Effector memory CD4-positive, alpha-beta T cell (primary cell): ENCODE measurements around the gene RASGRF1.

Source experiments
- DNase-seq, 3 donors: peaks; one replicate each; pipeline ENCODE4 v3.0.0-alpha.2; 2020
- H3K27ac ChIP-seq: 2 replicates; pipeline ENCODE4 v1.7.0; 2013; ENCODE audit warnings: mild to moderate bottlenecking, low read length, moderate library complexity; ENCODE audit not compliant: insufficient read depth, poor library complexity, severe bottlenecking
- H3K27me3 ChIP-seq: replicated peaks from 2 replicates; pipeline ENCODE4 v1.7.0; 2013; ENCODE audit warnings: mild to moderate bottlenecking, low read length; ENCODE audit not compliant: insufficient read depth, control insufficient read depth, poor library complexity, severe bottlenecking
- H3K36me3 ChIP-seq: 2 replicates; pipeline ENCODE4 v1.7.0; 2013; ENCODE audit warnings: mild to moderate bottlenecking, low read length, moderate library complexity; ENCODE audit not compliant: control insufficient read depth, insufficient read depth
- H3K4me1 ChIP-seq: 2 replicates; pipeline ENCODE4 v1.7.0; 2013; ENCODE audit warnings: low read length, mild to moderate bottlenecking; ENCODE audit not compliant: control insufficient read depth, insufficient read depth, poor library complexity, severe bottlenecking
- H3K4me3 ChIP-seq: 2 replicates; pipeline ENCODE4 v1.7.0; 2013; ENCODE audit warnings: low read length, low read depth, mild to moderate bottlenecking; ENCODE audit not compliant: insufficient read depth, poor library complexity, severe bottlenecking
- H3K9me3 ChIP-seq: 2 replicates; pipeline ENCODE4 v1.7.0; 2013; ENCODE audit warnings: mild to moderate bottlenecking, low read length, moderate library complexity; ENCODE audit not compliant: control insufficient read depth

RASGRF1 gene

GRCh38 chr15:79099692-79100091, 9.1 kb upstream of the RASGRF1 start:
- no peak for DNase-seq
- Histone ChIP-seq H3K27me3 (no peaks in the 10 kb centered on the region), H3K36me3 (no peaks in the 10 kb centered on the region)

DNA sequence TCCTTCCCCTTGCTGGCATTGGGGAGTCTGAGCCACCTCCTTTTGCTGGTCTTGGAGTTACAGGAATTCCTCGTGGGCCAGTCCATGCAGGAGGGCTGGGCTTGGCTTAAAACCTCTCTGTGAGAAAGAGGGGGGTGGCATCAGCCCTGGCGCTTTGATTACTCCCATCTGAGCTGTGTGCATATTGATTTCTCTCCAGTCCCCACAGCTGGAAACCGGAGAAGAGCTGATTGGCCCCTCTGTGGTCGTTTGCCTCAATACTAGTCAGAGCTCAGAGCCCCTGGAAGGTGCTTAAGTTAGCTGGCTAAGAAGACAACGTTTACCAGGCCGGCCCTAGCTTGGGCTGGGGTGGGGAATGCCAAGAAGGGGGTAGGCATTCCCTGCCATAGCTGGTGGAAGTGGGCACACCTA, 4.0 kb upstream of the RASGRF1 start:
- Histone ChIP-seq H3K36me3 (no peaks in the 10 kb centered on the region), H3K9me3 (no peaks in the 10 kb centered on the region), H3K27me3 (peaks cover 4% of the 10 kb centered on the region), H3K4me1 (peaks cover 6% of the 10 kb centered on the region), H3K27ac (no peak overlapping the region), H3K4me3 (no peak overlapping the region)
- DNase-seq = no peak

More at GRCh38 chr15:79099692-79100091, 9.1 kb upstream of the RASGRF1 start:
- Histone ChIP-seq H3K27ac (no peak overlapping the region), H3K9me3 (no peaks in the 10 kb centered on the region), H3K4me1 (no peaks in the 10 kb centered on the region), H3K4me3 (no peak overlapping the region)

DNA sequence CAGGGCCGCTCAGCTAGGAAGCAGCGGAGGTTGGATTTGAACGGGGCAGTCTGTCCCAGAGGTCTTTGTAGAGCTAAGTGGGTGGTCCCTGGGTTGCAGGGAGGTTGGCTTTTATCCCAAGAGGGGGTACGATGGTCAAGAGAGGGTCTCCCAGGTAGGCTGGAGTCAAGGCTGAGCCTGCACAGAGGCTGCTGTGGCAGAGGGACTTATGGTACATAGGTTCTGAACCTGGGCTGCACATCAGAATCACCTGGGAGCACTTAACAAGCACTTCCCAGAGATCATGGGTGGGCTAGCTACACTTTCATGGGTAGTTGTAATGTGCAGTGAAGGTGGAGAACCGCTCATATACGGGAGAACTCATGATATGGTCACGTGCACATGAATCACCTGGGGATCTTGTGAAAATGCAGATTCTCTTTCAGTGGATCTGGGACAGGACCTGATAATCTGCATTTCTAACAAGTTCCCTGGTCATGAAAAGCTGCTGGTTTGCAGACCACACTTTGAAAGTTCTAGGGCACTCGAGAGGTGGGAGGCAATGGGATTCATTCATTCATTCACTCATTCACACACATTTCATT, 2.9 kb upstream of the RASGRF1 start:
- Histone ChIP-seq H3K27ac (no peak overlapping the region), H3K4me1 (peaks cover 6% of the 10 kb centered on the region), H3K27me3 (peaks cover 5% of the 10 kb centered on the region), H3K36me3 (no peaks in the 10 kb centered on the region), H3K9me3 (no peaks in the 10 kb centered on the region), H3K4me3 (no peak overlapping the region)
- DNase-seq = no peak

DNA sequence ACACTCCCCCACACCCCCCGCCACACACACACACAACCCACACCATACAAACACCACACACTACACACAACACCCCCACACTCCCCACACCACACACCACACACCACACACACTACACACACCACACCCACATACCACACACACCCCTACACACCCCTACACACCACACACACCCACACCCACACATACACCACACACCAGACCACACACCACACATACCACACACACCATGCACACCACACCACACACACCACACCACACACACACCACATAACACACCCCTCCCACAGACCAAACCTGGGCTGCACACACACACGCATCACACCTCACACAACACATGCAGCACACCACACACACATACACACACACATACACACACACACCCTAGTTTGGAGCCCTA, 1.8 kb upstream of the RASGRF1 start:
- no peaks in the 10 kb centered on the region for H3K9me3 ChIP-seq
- H3K4me3 ChIP-seq = no peak overlapping the region
- H3K27ac ChIP-seq = no peak overlapping the region
- DNase-seq = no peak
- H3K36me3 ChIP-seq = no peaks in the 10 kb centered on the region
- peaks cover 7% of the 10 kb centered on the region for H3K27me3 ChIP-seq
- H3K4me1 ChIP-seq = peaks cover 6% of the 10 kb centered on the region

- H3K36me3 ChIP-seq = no peaks in the 10 kb centered on the region
- H3K27ac ChIP-seq = no peak overlapping the region
- H3K4me3 ChIP-seq = no peak overlapping the region
- H3K4me1 ChIP-seq = peaks cover 6% of the 10 kb centered on the region
- H3K9me3 ChIP-seq = no peaks in the 10 kb centered on the region
- DNase-seq = no peak
- peaks cover 7% of the 10 kb centered on the region for H3K27me3 ChIP-seq
Observed at GRCh38 chr15:79091204-79091867, 756 bp upstream of the RASGRF1 start.

GRCh38 chr15:79089890-79090486, 592 bp downstream of the RASGRF1 start:
- no peak for DNase-seq
- Histone ChIP-seq H3K4me3 (no peak overlapping the region), H3K4me1 (peaks cover 6% of the 10 kb centered on the region), H3K27me3 (peaks cover 7% of the 10 kb centered on the region), H3K9me3 (no peaks in the 10 kb centered on the region), H3K27ac (no peak overlapping the region), H3K36me3 (no peaks in the 10 kb centered on the region)

DNA sequence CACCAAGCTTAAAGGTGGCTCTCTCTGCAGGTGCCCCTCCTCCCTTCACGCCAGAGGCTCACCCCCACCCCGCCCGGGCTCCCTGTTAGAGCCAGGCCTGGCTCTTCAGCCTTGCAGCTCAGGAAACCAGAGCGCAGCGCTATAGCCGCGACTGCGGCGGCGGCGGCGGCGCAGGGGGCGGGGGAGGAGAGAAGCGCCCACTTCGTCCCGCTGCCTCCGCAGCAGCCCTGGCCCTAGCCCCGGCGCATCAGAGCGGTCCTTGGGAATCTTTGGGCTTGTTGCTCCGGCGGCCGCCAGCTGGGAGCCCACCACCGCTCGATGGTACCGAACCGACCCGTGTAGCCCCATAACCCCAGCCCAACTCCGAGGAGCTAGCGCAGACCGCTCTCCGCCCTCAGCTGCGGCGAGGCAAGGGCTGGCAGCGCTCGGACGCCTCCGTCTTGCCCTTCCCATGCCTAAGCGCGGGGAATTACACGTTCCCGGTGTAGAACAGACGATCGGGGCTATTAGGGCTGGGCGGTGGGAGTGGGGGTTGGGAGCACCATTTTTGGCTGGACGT, 1.2 kb downstream of the RASGRF1 start:
- Histone ChIP-seq H3K4me1 (peaks cover 6% of the 10 kb centered on the region), H3K27ac (no peak overlapping the region), H3K27me3 (peaks cover 7% of the 10 kb centered on the region), H3K4me3 (no peak overlapping the region), H3K9me3 (no peaks in the 10 kb centered on the region), H3K36me3 (no peaks in the 10 kb centered on the region)
- no peak for DNase-seq

DNA sequence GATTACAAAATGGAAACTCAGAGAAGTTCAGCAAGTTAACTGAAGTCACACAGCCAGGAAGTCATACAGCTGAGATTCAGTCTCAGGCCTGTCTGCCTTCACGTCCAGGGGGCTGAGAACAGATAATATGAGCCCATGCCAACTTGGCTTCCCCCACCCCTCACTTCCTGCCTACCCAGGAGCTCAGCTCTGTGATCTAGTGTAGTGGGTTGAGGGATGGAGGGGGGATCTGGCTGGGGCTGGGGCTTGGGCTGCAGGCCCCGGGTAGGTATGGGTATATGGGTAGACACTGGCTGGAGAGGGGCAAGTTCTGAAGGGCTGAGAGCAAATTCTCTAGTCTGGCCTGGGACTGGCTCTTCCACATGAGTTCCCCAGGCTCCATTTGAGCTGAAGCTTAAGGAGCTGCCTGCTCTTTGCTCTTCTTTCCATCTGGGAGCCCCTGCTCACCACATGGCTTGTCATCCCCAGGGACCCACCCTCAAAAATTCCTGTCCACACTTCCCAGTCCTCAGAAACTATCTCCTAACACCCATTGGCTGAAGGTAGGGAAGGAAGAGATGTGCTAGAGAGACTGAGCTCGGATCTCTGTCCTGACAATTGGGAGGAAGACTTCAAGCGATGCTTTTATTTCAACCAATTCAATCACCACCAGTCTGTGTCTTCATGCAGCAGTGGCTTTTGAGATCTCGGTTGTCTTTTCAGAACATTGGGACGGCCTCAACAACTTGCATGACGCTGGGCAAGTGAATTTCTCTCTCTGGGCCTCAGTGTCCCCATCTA, 2.0 kb downstream of the RASGRF1 start:
- H3K9me3 ChIP-seq = no peaks in the 10 kb centered on the region
- H3K27ac ChIP-seq = no peak overlapping the region
- H3K36me3 ChIP-seq = no peaks in the 10 kb centered on the region
- peaks cover 7% of the 10 kb centered on the region for H3K27me3 ChIP-seq
- peaks cover 6% of the 10 kb centered on the region for H3K4me1 ChIP-seq
- H3K4me3 ChIP-seq = no peak overlapping the region
- DNase-seq = no peak

DNA sequence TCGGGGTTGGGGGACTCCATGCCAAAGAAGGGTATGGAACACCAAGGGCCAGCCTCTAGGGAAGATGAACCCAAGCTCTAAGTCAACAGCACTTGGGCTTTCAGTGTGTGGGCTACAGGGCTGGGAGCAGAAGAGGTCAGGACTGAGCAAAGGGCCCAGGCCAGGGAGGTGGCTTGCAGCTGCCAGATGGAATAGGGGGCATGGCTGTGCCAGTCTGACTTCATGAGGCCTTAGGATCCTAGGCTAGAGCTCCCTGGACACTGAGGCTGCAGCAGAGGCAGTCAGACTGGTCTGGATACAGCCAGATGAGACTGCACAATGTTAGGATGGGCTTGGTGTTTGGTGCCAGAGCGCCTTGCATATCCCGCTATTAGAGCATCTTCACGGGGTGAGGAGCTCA, 3.8 kb downstream of the RASGRF1 start:
- Histone ChIP-seq H3K36me3 (no peaks in the 10 kb centered on the region), H3K4me1 (peaks cover 6% of the 10 kb centered on the region), H3K27ac (no peak overlapping the region), H3K9me3 (no peaks in the 10 kb centered on the region), H3K27me3 (peaks cover 2% of the 10 kb centered on the region), H3K4me3 (no peak overlapping the region)
- no peak for DNase-seq
